A673 (cell line): Measurements from ENCODE around the gene CA6.

ENCODE experiments used
- EZH2 ChIP-seq: fragments of 200-600 bp; sonication (generic); IDR thresholded peaks from 2 replicates; pipeline ENCODE4 v1.6.1; 2017; ENCODE audit warnings: borderline replicate concordance, low read depth, mild to moderate bottlenecking, mixed read lengths, antibody characterized with exemption, low read length; ENCODE audit not compliant: poor library complexity, severe bottlenecking
- TF ChIP-seq, protein P1 (sequence below): fragments of 300-800, 200-600 bp; sonication (generic); conservative IDR thresholded peaks from 2 replicates; pipeline ENCODE4 v1.5.1; 2017; ENCODE audit warnings: low read depth, mild to moderate bottlenecking, antibody characterized with exemption, low read length, moderate library complexity, mixed read lengths

DNA sequence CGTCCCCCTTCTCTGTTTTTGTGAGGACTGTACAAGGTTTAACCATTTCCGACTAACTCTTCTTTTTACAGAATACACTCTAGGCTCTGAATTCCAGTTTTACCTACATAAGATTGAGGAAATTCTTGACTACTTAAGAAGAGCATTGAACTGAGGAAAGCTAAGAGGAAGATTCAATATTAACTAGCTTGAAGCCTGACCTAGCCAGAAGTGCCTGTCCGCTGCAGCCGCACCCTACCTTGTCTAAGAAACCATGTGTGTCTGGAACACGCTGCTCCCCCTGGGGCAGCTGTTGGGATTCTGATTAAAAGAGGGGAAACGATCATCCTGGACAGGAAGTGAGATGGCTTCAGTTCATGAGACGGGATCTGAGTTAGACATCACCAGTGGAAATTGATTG, 28.9 kb downstream of the CA6 start:
- TF ChIP-seq, protein P1, sequence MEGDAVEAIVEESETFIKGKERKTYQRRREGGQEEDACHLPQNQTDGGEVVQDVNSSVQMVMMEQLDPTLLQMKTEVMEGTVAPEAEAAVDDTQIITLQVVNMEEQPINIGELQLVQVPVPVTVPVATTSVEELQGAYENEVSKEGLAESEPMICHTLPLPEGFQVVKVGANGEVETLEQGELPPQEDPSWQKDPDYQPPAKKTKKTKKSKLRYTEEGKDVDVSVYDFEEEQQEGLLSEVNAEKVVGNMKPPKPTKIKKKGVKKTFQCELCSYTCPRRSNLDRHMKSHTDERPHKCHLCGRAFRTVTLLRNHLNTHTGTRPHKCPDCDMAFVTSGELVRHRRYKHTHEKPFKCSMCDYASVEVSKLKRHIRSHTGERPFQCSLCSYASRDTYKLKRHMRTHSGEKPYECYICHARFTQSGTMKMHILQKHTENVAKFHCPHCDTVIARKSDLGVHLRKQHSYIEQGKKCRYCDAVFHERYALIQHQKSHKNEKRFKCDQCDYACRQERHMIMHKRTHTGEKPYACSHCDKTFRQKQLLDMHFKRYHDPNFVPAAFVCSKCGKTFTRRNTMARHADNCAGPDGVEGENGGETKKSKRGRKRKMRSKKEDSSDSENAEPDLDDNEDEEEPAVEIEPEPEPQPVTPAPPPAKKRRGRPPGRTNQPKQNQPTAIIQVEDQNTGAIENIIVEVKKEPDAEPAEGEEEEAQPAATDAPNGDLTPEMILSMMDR, result no peak
- no peak for TF ChIP-seq EZH2
